HG03196 (cell line): Measurements from ENCODE around the gene ZBTB16.

ENCODE experiments used
- ATAC-seq: cut with Tn5 transposase; IDR thresholded peaks from one replicate; pipeline ENCODE4 v1.9.1; 2021; ENCODE audit not compliant: unreplicated experiment

The ZBTB16 gene

GRCh38 chr11:114200351-114201133 lies 141.0 kb downstream of the ZBTB16 start:
- no peak for ATAC-seq

- ATAC-seq: no peak
Observed at GRCh38 chr11:114201219-114201618, 141.7 kb downstream of the ZBTB16 start.

- no peak for ATAC-seq
Observed at GRCh38 chr11:114202011-114202609, 142.6 kb downstream of the ZBTB16 start.

GRCh38 chr11:114207096-114207495 lies 147.6 kb downstream of the ZBTB16 start:
- ATAC-seq: no peak

GRCh38 chr11:114208377-114208776 lies 148.9 kb downstream of the ZBTB16 start:
- no peak for ATAC-seq

GRCh38 chr11:114209343-114209742 lies 149.8 kb downstream of the ZBTB16 start:
- no peak for ATAC-seq

- no peak for ATAC-seq
Observed at GRCh38 chr11:114209904-114210303, 150.4 kb downstream of the ZBTB16 start.

- no peak for ATAC-seq
Observed at GRCh38 chr11:114211444-114212121, 152.1 kb downstream of the ZBTB16 start.

- no peak for ATAC-seq
Observed at GRCh38 chr11:114213622-114214021, 154.1 kb downstream of the ZBTB16 start.

GRCh38 chr11:114215428-114215827 lies 155.9 kb downstream of the ZBTB16 start:
- no peak for ATAC-seq

GRCh38 chr11:114215871-114216795 lies 156.6 kb downstream of the ZBTB16 start:
- no peak for ATAC-seq

GRCh38 chr11:114216796-114217180 lies 157.3 kb downstream of the ZBTB16 start:
- no peak for ATAC-seq

GRCh38 chr11:114218508-114218907 lies 159.0 kb downstream of the ZBTB16 start:
- no peak for ATAC-seq

- ATAC-seq: no peak
Observed at GRCh38 chr11:114219559-114220349, 160.2 kb downstream of the ZBTB16 start.

GRCh38 chr11:114221037-114221436 lies 161.5 kb downstream of the ZBTB16 start:
- no peak for ATAC-seq

GRCh38 chr11:114225661-114226060 lies 166.2 kb downstream of the ZBTB16 start:
- ATAC-seq: no peak

- no peak for ATAC-seq
Observed at GRCh38 chr11:114226356-114226755, 166.8 kb downstream of the ZBTB16 start.

- no peak for ATAC-seq
Observed at GRCh38 chr11:114228435-114229411, 169.2 kb downstream of the ZBTB16 start.
